ENCODE results near the gene PIMREG.

Gene PIMREG

GRCh38 chr17:6415616-6416015, 28.6 kb upstream of the PIMREG start:
- DNase-seq (ENCODE audit: low spot score), result no peak
- in situ Hi-C loops (cut with MboI; ENCODE audit: low pct_unique_long_range_greater_than_20kb, low sequenced_read_pairs, unreplicated experiment), result loop anchor here (10.0 kb wide), 1 partner anchor 821 kb away; no protein-coding TSS in a partner anchor
- no peak for TF ChIP-seq CTCF (IDR thresholded peaks at IDR 0.05; ENCODE audit: extremely low read depth, insufficient read depth, missing control alignments)

GRCh38 chr17:6420173-6420641, 24.0 kb upstream of the PIMREG start:
- DNase-seq (ENCODE audit: low spot score), result no peak
- in situ Hi-C loops (cut with MboI; ENCODE audit: low pct_unique_long_range_greater_than_20kb, low sequenced_read_pairs, unreplicated experiment), result no loop called here
- TF ChIP-seq CTCF (IDR thresholded peaks at IDR 0.05; ENCODE audit: extremely low read depth, insufficient read depth, missing control alignments), result peak; percentile 38

GRCh38 chr17:6421700-6422604, 22.3 kb upstream of the PIMREG start:
- peak; percentile 85 for DNase-seq (ENCODE audit: low spot score)
- TF ChIP-seq CTCF (IDR thresholded peaks at IDR 0.05; ENCODE audit: extremely low read depth, insufficient read depth, missing control alignments), result peak; percentile 92
- in situ Hi-C loops (cut with MboI; ENCODE audit: low pct_unique_long_range_greater_than_20kb, low sequenced_read_pairs, unreplicated experiment), result no loop called here

- in situ Hi-C loops (cut with MboI; ENCODE audit: low pct_unique_long_range_greater_than_20kb, low sequenced_read_pairs, unreplicated experiment), result no loop called here
- no peak for DNase-seq (ENCODE audit: low spot score)
- TF ChIP-seq CTCF (IDR thresholded peaks at IDR 0.05; ENCODE audit: extremely low read depth, insufficient read depth, missing control alignments), result no peak
Observed at GRCh38 chr17:6422654-6423241, 21.5 kb upstream of the PIMREG start.

- DNase-seq (ENCODE audit: low spot score), result no peak
- in situ Hi-C loops (cut with MboI; ENCODE audit: low pct_unique_long_range_greater_than_20kb, low sequenced_read_pairs, unreplicated experiment), result no loop called here
Observed at GRCh38 chr17:6423931-6424330, 20.3 kb upstream of the PIMREG start.

More at GRCh38 chr17:6423931-6424330, 20.3 kb upstream of the PIMREG start:
- no peak for TF ChIP-seq CTCF (IDR thresholded peaks at IDR 0.05; ENCODE audit: extremely low read depth, insufficient read depth, missing control alignments)
